HL-60 (cell line): ENCODE data around the gene KCNJ9.

Source experiments
- DNase-seq, 2 experiments: peaks; one replicate each; pipeline ENCODE4 v3.0.0-alpha.2; 2010 to 2020; ENCODE audit warnings: low read depth in 1 of 2, low spot score in 1 of 2
- H3K27ac ChIP-seq: fragments of 250-450 bp; sonication (Bioruptor Pico); replicated peaks from 2 replicates; pipeline ENCODE4 v1.5.1; 2020; ENCODE audit warnings: mild to moderate bottlenecking, moderate library complexity
- H3K27me3 ChIP-seq: fragments of 250-450 bp; sonication (Bioruptor Pico); 2 replicates; pipeline ENCODE4 v1.5.1; 2021; ENCODE audit warnings: mild to moderate bottlenecking, moderate library complexity; ENCODE audit not compliant: insufficient read depth, poor library complexity, severe bottlenecking
- H3K4me3 ChIP-seq: replicated peaks from 2 replicates; pipeline ENCODE4 v1.5.1; 2011; ENCODE audit warnings: mild to moderate bottlenecking, control low read depth, low read length; ENCODE audit not compliant: insufficient read depth
- CTCF ChIP-seq: IDR thresholded peaks from one replicate; pipeline ENCODE4 v1.5.1; 2011; ENCODE audit warnings: low read length, control low read depth, inconsistent platforms; ENCODE audit not compliant: insufficient read depth
- GABPA ChIP-seq: IDR thresholded peaks from 2 replicates; pipeline ENCODE4 v1.6.1; 2012; ENCODE audit warnings: low read depth
- POLR2AphosphoS5 ChIP-seq: IDR thresholded peaks from 2 replicates; pipeline ENCODE4 v1.6.1; 2012; ENCODE audit warnings: low read depth
- SPI1 ChIP-seq: IDR thresholded peaks from 2 replicates; pipeline ENCODE4 v1.6.1; 2012; ENCODE audit warnings: low read depth, mild to moderate bottlenecking, borderline replicate concordance
- TF ChIP-seq, protein P1 (sequence below): IDR thresholded peaks from 2 replicates; pipeline ENCODE4 v1.6.1; 2012; ENCODE audit warnings: low read depth; ENCODE audit not compliant: insufficient replicate concordance

Gene KCNJ9

GRCh38 chr1:160104486-160104885 lies 23.1 kb downstream of the KCNJ9 start:
- Histone ChIP-seq H3K27me3 (no peaks in the 10 kb centered on the region), H3K4me3 (no peak overlapping the region), H3K27ac (no peak overlapping the region)
- DNase-seq, result peak in 1 of 2 experiments; percentile 46
- TF ChIP-seq GABPA, result no peak
- no peak for TF ChIP-seq CTCF
- TF ChIP-seq, protein P1, sequence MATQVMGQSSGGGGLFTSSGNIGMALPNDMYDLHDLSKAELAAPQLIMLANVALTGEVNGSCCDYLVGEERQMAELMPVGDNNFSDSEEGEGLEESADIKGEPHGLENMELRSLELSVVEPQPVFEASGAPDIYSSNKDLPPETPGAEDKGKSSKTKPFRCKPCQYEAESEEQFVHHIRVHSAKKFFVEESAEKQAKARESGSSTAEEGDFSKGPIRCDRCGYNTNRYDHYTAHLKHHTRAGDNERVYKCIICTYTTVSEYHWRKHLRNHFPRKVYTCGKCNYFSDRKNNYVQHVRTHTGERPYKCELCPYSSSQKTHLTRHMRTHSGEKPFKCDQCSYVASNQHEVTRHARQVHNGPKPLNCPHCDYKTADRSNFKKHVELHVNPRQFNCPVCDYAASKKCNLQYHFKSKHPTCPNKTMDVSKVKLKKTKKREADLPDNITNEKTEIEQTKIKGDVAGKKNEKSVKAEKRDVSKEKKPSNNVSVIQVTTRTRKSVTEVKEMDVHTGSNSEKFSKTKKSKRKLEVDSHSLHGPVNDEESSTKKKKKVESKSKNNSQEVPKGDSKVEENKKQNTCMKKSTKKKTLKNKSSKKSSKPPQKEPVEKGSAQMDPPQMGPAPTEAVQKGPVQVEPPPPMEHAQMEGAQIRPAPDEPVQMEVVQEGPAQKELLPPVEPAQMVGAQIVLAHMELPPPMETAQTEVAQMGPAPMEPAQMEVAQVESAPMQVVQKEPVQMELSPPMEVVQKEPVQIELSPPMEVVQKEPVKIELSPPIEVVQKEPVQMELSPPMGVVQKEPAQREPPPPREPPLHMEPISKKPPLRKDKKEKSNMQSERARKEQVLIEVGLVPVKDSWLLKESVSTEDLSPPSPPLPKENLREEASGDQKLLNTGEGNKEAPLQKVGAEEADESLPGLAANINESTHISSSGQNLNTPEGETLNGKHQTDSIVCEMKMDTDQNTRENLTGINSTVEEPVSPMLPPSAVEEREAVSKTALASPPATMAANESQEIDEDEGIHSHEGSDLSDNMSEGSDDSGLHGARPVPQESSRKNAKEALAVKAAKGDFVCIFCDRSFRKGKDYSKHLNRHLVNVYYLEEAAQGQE, result no peak
- TF ChIP-seq SPI1, result peak; percentile 67; the same call in 1 of the 2 replicates
- TF ChIP-seq POLR2AphosphoS5, result no peak

DNA sequence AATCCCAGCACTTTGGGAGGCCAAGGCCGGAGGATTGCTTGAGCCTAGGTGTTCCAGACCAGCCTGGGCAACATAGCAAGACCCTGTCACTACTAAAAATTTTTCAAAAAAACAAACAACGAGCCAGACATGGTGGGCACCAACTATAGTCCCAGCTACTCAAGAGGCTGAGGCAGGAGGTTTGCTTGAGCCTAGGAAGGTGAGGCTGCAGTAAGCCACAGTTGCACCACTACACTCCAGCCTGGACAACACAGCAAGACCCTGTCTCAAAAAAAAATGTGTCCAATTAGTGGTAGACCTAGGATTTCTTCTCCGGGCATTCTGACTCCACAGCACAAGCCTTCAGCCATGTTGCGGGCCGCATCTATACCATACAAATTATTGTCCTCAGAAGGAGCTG lies 23.8 kb downstream of the KCNJ9 start:
- no peaks in the 10 kb centered on the region for H3K27me3 ChIP-seq
- H3K4me3 ChIP-seq, result no peak overlapping the region
- TF ChIP-seq SPI1 (no peak), GABPA (no peak)
- DNase-seq, result no peak
- no peak overlapping the region for H3K27ac ChIP-seq

- Histone ChIP-seq H3K27ac (no peak overlapping the region), H3K4me3 (no peak overlapping the region), H3K27me3 (no peaks in the 10 kb centered on the region)
- DNase-seq, result no peak
- no peak for TF ChIP-seq GABPA
- TF ChIP-seq CTCF, result no peak
- TF ChIP-seq, protein P1, result no peak
- TF ChIP-seq POLR2AphosphoS5, result no peak
- no peak for TF ChIP-seq SPI1
Measured at GRCh38 chr1:160107512-160107911, 26.2 kb downstream of the KCNJ9 start.

- Histone ChIP-seq H3K27me3 (no peaks in the 10 kb centered on the region), H3K27ac (no peak overlapping the region), H3K4me3 (no peak overlapping the region)
- TF ChIP-seq CTCF, result peak; percentile 33
- TF ChIP-seq, protein P1, result no peak
- DNase-seq, result peak in 1 of 2 experiments; percentile 49
Measured at GRCh38 chr1:160108888-160109662, 27.7 kb downstream of the KCNJ9 start.
